K562 (cell line): ENCODE measurements around the gene COMMD1.

Experiments
- CREBBP ChIP-seq: IDR thresholded peaks from one replicate; pipeline ENCODE4 v1.6.1; 2012; ENCODE audit warnings: low read depth, mild to moderate bottlenecking, control low read depth, inconsistent platforms, low read length
- E2F8 ChIP-seq: fragments of 450-650 bp; IDR thresholded peaks from 2 replicates; pipeline ENCODE4 v1.7.1; 2018; ENCODE audit warnings: mild to moderate bottlenecking, low read depth; ENCODE audit not compliant: partially characterized antibody
- EHMT2 ChIP-seq: fragments of 450-650 bp; IDR thresholded peaks from 2 replicates; pipeline ENCODE4 v1.6.1; 2018; ENCODE audit warnings: antibody characterized with exemption
- FOXJ3 ChIP-seq: sonication (generic); formaldehyde crosslinking; IDR thresholded peaks from 2 replicates; pipeline ENCODE4 v1.4.0; 2020; ENCODE audit warnings: mild to moderate bottlenecking, missing genetic modification reagents
- FOXK1 ChIP-seq: sonication (generic); formaldehyde crosslinking; IDR thresholded peaks from 2 replicates; pipeline ENCODE4 v1.8.0; 2022; ENCODE audit warnings: missing genetic modification reagents, mild to moderate bottlenecking, borderline replicate concordance
- NFE2L1 ChIP-seq: fragments of 450-650 bp; IDR thresholded peaks from 2 replicates; pipeline ENCODE4 v1.6.1; 2016; ENCODE audit warnings: missing genetic modification characterization, low read depth, mild to moderate bottlenecking, missing compliant biosample characterization, moderate library complexity, borderline replicate concordance
- SAP30 ChIP-seq: fragments of 200-600 bp; sonication (generic); IDR thresholded peaks from 2 replicates; pipeline ENCODE4 v1.6.1; 2012; ENCODE audit warnings: borderline replicate concordance, low read depth, mild to moderate bottlenecking, moderate library complexity, low read length, control low read depth, inconsistent platforms; ENCODE audit not compliant: insufficient read depth, poor library complexity, severe bottlenecking
- THAP12 ChIP-seq: fragments of 250-450 bp; sonication (Bioruptor Pico); IDR thresholded peaks from 2 replicates; pipeline ENCODE4 v1.9.0; 2021; ENCODE audit warnings: mild to moderate bottlenecking, inconsistent platforms
- ZFX ChIP-seq: sonication (generic); formaldehyde crosslinking; IDR thresholded peaks from 2 replicates; pipeline ENCODE4 v1.8.0; 2022; ENCODE audit warnings: mild to moderate bottlenecking, missing genetic modification reagents, moderate library complexity

DNA sequence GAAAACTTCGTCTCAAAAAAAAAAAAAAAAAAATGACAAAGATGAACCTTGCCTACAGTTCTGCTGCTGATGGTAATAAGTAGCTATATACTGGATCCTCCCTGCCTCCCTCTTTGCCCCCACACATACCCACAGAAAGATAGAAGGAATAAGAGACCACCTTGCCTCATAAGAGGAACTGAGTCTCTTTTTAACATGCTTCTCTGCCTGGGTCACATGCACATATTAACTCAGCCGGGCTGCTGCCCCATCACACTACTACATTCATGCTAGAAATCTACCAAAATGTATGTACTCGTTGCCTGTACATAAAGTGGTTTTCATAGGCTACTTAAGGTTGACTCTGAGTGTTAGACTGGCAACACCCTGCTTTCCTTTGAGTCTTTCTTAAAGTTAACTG lies 211.5 kb downstream of the COMMD1 start:
- no peak for TF ChIP-seq THAP12 (CRISPR knock-in tag)
- TF ChIP-seq E2F8: no peak
- no peak for TF ChIP-seq NFE2L1 (tag)
- TF ChIP-seq ZFX (CRISPR knock-in tag): no peak
- TF ChIP-seq EHMT2: no peak
- no peak for TF ChIP-seq FOXJ3 (CRISPR knock-in tag)
- no peak for TF ChIP-seq FOXK1 (CRISPR knock-in tag)
- no peak for TF ChIP-seq SAP30
- TF ChIP-seq CREBBP: no peak
